ENCODE results near the gene CACNA1D.

CACNA1D gene

DNA sequence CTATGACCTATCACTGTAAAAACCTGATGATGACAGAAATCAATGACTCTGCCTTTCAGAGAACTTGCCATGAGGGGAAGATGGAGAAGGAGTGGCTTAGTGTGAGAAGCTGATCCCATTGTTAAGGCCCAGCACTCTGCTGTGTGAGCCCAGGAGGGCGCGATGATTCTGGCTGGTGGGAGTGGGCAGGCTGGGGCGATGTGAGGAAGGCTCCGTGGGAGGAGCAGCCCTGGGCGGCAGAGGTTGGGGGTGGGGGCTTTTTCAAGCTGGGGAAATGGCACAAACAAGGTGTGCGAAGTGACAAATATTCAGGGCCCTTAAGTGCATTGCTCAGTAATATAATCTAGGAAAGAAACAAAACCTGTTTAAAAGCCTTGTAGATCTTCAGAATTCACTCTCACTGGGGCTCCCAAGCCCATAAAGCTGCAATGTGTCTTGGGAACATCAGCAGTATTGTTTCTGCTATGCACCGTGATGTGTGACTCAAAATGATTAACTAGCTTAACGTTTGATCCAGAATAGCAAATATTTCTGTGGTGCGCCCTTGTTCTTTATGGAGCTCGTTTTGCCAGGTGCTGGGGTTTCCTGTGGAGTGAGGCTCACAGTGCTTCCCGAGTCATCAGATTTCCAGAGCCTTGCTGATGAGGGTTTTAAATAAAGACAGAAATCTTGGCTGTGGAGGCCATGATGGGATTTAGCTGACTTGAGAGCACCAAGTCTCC is 210.8 kb downstream of the CACNA1D start:
- Histone ChIP-seq H3K27ac (ENCODE audit: low read depth, low read length) (no peak overlapping the region), H2AFZ (ENCODE audit: low read depth, low read length, severe bottlenecking) (no peak overlapping the region), H3K36me3 (ENCODE audit: low read length) (no peaks in the 10 kb centered on the region), H3K9me3 (ENCODE audit: insufficient read depth, low read length) (no peaks in the 10 kb centered on the region), H3K9me2 (replicated peaks; ENCODE audit: insufficient read depth, low read length) (no peaks in the 10 kb centered on the region), H3K9ac (ENCODE audit: low read length) (no peak overlapping the region), H3K4me3 (ENCODE audit: insufficient read depth, low read length, poor library complexity, severe bottlenecking) (no peak overlapping the region), H3K79me2 (ENCODE audit: insufficient read depth, low read length) (no peaks in the 10 kb centered on the region), H3K4me2 (ENCODE audit: low read depth, low read length, poor library complexity, severe bottlenecking) (no peak overlapping the region), H3K27me3 (ENCODE audit: low read length) (no peaks in the 10 kb centered on the region), H4K20me1 (ENCODE audit: low read depth, low read length) (no peaks in the 10 kb centered on the region), H3F3A (ENCODE audit: insufficient read depth) (no peaks in the 10 kb centered on the region)
- TF ChIP-seq, protein P1, sequence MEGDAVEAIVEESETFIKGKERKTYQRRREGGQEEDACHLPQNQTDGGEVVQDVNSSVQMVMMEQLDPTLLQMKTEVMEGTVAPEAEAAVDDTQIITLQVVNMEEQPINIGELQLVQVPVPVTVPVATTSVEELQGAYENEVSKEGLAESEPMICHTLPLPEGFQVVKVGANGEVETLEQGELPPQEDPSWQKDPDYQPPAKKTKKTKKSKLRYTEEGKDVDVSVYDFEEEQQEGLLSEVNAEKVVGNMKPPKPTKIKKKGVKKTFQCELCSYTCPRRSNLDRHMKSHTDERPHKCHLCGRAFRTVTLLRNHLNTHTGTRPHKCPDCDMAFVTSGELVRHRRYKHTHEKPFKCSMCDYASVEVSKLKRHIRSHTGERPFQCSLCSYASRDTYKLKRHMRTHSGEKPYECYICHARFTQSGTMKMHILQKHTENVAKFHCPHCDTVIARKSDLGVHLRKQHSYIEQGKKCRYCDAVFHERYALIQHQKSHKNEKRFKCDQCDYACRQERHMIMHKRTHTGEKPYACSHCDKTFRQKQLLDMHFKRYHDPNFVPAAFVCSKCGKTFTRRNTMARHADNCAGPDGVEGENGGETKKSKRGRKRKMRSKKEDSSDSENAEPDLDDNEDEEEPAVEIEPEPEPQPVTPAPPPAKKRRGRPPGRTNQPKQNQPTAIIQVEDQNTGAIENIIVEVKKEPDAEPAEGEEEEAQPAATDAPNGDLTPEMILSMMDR (IDR thresholded peaks at IDR 0.05; ENCODE audit: insufficient read depth, low read length, poor library complexity, severe bottlenecking): no peak
- no peak for TF ChIP-seq EZH2phosphoT487 (conservative IDR thresholded peaks at IDR 0.05; ENCODE audit: low read length)

DNA sequence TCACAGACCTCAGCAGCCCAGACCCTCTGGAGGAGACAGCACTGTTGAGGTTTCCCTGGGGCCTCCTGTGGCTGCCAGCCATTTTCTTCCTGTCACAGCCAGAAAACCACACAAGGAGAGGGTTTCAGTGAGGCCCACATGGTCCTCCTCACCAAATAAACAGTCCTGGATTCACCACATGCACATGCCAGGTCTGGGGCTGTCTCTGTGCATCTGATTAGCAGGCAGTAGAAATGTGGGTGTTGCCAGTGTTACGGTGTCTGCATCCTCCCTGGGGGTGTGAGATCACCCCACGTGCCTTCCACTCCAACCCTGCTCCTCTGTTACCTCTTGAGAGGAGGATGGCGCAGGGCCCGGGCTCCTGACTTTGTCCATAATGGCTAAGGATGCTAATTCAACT is 211.4 kb downstream of the CACNA1D start:
- Histone ChIP-seq H3K27ac (ENCODE audit: low read depth, low read length) (no peak overlapping the region), H3F3A (ENCODE audit: insufficient read depth) (no peaks in the 10 kb centered on the region), H3K79me2 (ENCODE audit: insufficient read depth, low read length) (no peaks in the 10 kb centered on the region), H2AFZ (ENCODE audit: low read depth, low read length, severe bottlenecking) (no peak overlapping the region), H3K27me3 (ENCODE audit: low read length) (no peaks in the 10 kb centered on the region), H3K9ac (ENCODE audit: low read length) (no peak overlapping the region), H3K9me2 (replicated peaks; ENCODE audit: insufficient read depth, low read length) (no peaks in the 10 kb centered on the region), H3K4me2 (ENCODE audit: low read depth, low read length, poor library complexity, severe bottlenecking) (no peak overlapping the region), H4K20me1 (ENCODE audit: low read depth, low read length) (no peaks in the 10 kb centered on the region), H3K4me3 (ENCODE audit: insufficient read depth, low read length, poor library complexity, severe bottlenecking) (no peak overlapping the region), H3K36me3 (ENCODE audit: low read length) (no peaks in the 10 kb centered on the region), H3K9me3 (ENCODE audit: insufficient read depth, low read length) (no peaks in the 10 kb centered on the region)
- TF ChIP-seq, protein P1 (IDR thresholded peaks at IDR 0.05; ENCODE audit: insufficient read depth, low read length, poor library complexity, severe bottlenecking): no peak
- no peak for TF ChIP-seq EZH2phosphoT487 (conservative IDR thresholded peaks at IDR 0.05; ENCODE audit: low read length)

DNA sequence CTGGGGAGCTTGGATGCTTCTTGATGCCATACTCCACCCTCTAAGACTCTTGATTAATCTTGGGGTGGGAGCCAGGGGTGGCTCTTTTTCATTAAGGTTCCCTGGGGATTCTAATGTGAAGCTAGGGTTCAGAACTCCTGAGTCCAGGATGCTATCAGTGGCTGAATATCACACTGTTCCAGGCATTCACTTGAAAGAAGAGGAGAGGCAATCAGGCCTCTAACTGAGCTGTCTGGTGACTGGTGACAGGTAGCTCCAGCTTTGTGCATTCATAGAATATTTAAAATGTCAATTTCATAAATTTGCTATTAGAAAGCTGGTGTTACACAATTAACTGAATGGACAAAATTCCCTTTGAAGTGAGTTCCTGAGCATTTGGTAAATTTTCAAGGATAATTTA is 212.8 kb downstream of the CACNA1D start:
- TF ChIP-seq EZH2phosphoT487 (conservative IDR thresholded peaks at IDR 0.05; ENCODE audit: low read length): no peak
- TF ChIP-seq, protein P1 (IDR thresholded peaks at IDR 0.05; ENCODE audit: insufficient read depth, low read length, poor library complexity, severe bottlenecking): no peak
- Histone ChIP-seq H3K9ac (ENCODE audit: low read length) (no peak overlapping the region), H4K20me1 (ENCODE audit: low read depth, low read length) (no peaks in the 10 kb centered on the region), H3K9me3 (ENCODE audit: insufficient read depth, low read length) (no peaks in the 10 kb centered on the region), H2AFZ (ENCODE audit: low read depth, low read length, severe bottlenecking) (no peak overlapping the region), H3K9me2 (replicated peaks; ENCODE audit: insufficient read depth, low read length) (no peaks in the 10 kb centered on the region), H3K4me3 (ENCODE audit: insufficient read depth, low read length, poor library complexity, severe bottlenecking) (no peak overlapping the region), H3K4me2 (ENCODE audit: low read depth, low read length, poor library complexity, severe bottlenecking) (no peak overlapping the region), H3K27ac (ENCODE audit: low read depth, low read length) (no peak overlapping the region), H3K27me3 (ENCODE audit: low read length) (no peaks in the 10 kb centered on the region), H3K36me3 (ENCODE audit: low read length) (no peaks in the 10 kb centered on the region), H3K79me2 (ENCODE audit: insufficient read depth, low read length) (no peaks in the 10 kb centered on the region), H3F3A (ENCODE audit: insufficient read depth) (no peaks in the 10 kb centered on the region)

All from SU-DHL-6 (cell line).